Measurements from ENCODE around the gene ZBTB42.

GRCh38 chr14:104827177-104828055 is 26.5 kb downstream of the ZBTB42 start:
- TF ChIP-seq, protein P1, sequence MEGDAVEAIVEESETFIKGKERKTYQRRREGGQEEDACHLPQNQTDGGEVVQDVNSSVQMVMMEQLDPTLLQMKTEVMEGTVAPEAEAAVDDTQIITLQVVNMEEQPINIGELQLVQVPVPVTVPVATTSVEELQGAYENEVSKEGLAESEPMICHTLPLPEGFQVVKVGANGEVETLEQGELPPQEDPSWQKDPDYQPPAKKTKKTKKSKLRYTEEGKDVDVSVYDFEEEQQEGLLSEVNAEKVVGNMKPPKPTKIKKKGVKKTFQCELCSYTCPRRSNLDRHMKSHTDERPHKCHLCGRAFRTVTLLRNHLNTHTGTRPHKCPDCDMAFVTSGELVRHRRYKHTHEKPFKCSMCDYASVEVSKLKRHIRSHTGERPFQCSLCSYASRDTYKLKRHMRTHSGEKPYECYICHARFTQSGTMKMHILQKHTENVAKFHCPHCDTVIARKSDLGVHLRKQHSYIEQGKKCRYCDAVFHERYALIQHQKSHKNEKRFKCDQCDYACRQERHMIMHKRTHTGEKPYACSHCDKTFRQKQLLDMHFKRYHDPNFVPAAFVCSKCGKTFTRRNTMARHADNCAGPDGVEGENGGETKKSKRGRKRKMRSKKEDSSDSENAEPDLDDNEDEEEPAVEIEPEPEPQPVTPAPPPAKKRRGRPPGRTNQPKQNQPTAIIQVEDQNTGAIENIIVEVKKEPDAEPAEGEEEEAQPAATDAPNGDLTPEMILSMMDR (IDR thresholded peaks at IDR 0.05) = peak; percentile 70
- TF ChIP-seq EZH2 (IDR thresholded peaks at IDR 0.05; ENCODE audit: borderline replicate concordance, insufficient read depth, low read depth, low read length, poor library complexity, severe bottlenecking) = no peak
